Fibroblast of upper back skin (primary cell): ENCODE results near the gene TMA7B.
"Not testable (repeated sequence)": the region's sequence is repeated elsewhere in the genome, so short reads cannot be mapped to it uniquely, and the experiment has no call there.

ENCODE experiments used
- DNase-seq: peaks from one replicate; pipeline ENCODE4 v3.0.0-alpha.2; 2013

TMA7B gene

DNA sequence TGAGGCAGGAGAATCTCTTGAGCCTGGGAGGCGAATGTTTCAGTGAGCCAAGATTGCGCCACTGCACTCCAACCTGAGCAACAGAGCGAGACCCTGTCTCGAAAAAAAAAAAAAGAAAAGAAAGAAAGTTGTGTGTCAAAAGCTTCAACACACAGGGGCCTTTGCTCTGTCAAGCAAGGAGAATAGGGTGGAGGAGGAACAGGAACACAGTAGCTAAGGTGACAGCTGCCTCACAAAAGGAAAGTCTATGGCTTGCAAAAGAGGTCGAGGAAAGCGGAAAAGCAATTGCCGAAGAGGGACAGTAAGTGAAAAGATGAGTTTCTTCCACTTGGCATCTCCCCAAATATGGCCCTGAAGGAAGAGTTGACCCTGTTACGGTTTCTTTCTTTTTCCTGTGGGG lies 26.5 kb upstream of the TMA7B start:
- DNase-seq, result no peak

GRCh38 chr22:39935116-39935515 lies 25.1 kb upstream of the TMA7B start:
- DNase-seq, result no peak

- no peak for DNase-seq
Observed at GRCh38 chr22:39935612-39936011, 24.6 kb upstream of the TMA7B start.

GRCh38 chr22:39936523-39937145 lies 23.6 kb upstream of the TMA7B start:
- DNase-seq, result no peak

DNA sequence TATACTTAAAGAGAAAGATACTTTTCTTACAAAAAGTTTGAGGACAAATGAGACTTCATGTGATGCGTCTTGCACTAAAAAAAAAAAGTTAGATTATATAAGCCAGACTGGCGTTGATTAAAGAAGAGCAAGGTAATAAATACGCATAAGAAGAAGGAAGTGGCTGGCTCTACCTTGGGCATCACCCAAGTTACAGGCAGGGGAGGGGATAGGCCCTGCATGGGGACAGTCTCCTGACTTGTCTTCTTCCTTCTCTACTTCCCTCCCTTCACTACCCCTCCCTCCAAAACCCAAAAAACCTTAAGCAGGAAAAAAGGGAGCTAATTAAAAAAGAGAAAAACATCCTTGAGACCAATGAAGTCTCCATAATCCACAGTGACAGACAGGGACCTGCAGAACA lies 22.3 kb upstream of the TMA7B start:
- no peak for DNase-seq

DNA sequence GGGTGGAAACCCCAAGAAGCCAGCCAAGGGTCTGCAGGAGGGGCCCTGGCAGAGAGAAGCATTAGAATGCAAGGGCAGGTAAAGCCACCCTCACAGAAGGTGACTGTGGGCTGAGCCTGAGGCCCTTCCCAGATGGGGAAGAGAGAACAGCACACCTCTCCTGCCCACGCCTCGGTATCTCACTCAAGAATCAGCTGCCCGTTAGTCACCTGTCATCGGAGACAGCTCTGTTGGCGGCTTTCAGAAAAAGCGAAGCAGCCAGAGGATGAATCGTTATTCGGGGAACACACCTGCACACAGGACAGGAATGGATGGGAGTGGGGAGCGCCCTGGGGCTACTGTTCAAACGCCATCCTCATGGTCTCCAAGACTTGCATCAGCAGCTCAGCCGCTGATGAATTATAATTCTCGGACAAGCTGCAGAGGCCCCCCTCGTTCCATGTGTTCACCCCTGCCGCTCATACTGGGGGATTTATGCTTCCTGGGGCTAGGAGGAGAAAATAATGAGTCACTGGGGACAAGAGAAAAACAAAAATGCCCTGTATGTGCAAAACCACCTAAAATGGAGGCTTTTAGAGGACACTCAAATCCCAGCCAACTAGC lies 21.6 kb upstream of the TMA7B start:
- no peak for DNase-seq

GRCh38 chr22:39939830-39940229 lies 20.4 kb upstream of the TMA7B start:
- no peak for DNase-seq

DNA sequence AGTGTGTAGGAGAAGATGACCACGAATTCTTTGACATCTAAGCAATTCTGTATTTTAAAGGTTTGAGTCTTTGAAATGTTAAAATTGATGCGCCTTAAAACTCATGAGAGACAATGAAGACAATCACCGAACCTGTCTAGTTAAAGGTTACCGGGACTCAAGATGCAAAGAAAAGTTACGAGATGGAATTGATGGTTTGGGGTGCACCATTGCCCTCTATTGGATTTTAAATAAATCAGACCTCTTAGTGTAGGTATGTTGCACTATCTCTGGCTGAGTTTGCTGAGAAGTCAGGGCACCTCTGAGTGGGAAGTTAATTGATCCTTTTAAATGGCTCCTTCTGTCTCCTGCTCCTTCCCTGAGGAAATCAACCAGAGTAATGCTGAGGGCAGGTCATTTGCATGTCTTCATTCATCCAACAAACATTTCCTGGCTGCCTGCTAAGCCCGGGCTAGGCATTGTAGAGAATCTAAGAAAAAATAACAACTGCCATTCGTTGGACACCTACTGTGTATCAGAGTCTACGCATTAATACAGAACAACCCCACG lies 19.4 kb upstream of the TMA7B start:
- DNase-seq, result no peak

- no peak for DNase-seq
Observed at GRCh38 chr22:39941601-39942000, 18.6 kb upstream of the TMA7B start.

GRCh38 chr22:39942439-39943230 lies 17.6 kb upstream of the TMA7B start:
- no peak for DNase-seq

DNA sequence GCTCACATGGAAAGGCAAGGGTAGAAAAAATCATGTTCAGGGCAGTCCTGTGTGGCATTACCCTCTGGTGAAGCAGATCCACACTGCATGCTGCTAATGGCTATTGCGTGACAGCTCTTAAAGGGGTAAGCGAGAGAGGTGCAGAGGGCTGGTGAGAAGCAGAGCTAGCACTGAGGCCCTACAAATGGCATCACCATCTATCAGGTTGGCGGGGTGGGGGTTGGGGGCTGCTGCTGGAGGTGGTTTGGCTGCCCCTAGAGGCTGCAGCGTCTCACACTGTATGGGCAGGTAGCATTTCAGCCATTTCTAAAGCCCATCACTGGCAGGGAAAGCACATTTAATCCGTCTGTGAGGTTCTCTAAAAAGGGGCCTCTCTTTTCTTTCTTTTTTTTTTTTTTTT lies 16.9 kb upstream of the TMA7B start:
- DNase-seq, result no peak

DNA sequence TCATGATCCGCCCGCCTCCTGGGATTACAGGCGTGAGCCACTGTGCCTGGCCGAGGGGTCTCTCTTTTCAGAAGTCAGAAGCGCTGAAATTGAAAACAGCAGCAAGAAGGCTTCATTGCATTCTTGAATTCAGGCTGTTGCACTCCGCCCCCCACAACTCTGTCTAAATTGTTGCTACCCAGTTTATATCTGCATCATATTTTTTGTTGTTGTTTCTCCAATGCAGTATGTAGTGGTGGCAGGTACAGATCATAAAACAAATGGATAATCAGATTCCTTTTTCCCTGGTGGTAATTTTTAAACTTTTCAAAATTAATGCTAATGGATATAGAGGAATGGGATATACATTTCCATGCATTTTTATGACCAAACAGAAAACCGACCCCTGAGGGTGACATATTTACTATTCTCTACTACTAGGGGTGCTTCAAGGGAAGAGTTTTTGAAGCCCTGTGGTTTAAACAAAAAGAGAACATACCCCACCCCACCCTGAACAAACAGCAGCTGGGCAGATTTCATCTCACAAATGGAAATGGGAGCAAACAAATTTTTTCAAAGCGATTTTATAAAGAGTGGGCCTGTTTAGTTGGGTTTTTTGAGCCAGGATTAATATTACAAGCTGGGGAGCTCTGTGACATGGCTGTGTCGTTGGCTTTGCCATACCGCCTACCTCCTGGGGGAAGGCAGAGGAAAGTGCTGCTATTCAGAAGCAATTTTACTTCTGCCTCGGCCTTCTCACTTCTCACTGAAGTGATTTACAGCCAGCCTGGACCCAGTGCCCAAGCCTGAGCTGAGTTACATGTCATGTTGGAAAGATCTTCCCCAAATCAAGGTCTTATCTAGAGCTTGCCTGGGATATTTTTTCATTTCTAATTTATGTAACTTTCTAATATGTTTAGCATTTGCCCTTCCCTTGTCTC lies 16.0 kb upstream of the TMA7B start:
- DNase-seq, result no peak

GRCh38 chr22:39946126-39946502 lies 14.1 kb upstream of the TMA7B start:
- no peak for DNase-seq

DNA sequence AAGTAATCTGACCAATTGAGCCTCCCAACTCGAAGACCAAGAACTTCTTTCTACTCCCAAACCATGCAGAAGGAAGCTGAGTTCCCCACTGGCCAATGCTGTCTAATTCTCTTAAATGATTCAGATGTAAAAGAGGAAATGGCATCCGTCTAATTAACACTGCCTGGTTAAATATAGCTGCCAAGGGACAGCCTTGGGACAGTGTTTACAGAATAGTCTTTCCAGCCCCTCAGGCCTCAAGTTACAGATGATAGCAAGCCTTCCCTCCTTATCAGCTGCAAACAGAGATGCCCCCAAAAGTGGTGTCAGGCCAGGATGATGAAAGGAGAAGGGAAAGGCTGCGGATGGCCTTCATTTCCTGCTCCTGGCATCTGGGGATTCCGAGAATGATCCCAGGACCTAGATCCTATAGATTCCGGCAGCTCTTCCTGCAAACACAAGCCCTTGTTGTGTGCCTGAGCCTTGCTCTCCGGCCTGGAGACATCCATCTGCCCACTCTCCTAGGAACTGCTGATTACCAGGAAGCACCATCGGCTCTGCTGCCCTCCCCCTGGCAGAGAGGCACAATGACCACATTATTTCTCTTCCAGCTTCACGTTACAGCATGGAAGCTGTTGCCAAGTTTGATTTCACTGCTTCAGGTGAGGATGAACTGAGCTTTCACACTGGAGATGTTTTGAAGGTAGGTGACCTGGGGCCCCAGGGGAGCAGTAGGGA lies 13.5 kb upstream of the TMA7B start:
- DNase-seq, result no peak

DNA sequence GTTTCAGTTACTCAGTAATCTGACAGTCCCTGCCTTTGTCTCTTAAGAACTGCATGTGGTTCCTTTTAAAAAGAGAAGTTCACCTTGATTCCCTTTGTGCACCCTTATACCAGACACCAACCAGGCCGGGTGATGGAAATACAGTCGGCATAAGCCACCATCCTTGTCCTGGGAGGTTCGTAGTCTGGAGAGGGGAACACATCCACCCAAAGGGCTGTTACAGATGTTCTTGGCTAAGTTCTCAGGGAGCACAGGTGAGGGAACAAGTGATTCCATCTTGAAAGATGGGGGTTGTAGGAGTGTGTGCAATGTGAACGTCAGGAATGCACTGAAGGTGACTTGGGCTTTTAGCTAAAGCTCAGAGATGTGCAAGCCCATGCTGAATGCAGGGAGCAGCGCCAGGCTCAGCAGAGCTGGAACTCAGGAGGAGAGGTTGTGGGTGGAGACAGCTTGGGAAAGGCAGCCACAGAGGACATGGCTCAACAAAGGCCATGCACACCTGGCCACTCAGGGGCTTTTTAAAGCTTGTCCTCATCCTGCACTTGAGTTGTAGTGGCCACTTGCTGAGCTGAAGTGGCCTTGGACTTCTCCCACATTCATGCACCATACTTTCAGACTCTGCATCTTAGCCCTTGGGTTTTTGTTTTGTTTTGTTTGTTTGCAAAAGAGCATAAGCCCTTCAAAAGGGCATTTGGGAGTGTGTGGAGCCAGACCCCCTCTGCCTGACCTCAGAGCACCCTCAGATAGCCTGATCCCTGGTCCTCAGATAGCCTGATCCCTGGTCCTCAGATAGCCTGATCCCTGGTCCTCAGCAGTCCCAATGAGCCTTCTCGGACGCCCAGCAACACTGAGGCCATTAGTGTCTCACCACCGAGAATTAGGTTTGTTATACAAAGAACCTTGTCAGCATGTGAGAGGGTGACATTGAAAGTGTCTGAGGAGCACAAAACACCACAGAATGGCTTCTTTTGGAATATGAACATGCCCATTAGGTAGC lies 12.7 kb upstream of the TMA7B start:
- no peak for DNase-seq

DNA sequence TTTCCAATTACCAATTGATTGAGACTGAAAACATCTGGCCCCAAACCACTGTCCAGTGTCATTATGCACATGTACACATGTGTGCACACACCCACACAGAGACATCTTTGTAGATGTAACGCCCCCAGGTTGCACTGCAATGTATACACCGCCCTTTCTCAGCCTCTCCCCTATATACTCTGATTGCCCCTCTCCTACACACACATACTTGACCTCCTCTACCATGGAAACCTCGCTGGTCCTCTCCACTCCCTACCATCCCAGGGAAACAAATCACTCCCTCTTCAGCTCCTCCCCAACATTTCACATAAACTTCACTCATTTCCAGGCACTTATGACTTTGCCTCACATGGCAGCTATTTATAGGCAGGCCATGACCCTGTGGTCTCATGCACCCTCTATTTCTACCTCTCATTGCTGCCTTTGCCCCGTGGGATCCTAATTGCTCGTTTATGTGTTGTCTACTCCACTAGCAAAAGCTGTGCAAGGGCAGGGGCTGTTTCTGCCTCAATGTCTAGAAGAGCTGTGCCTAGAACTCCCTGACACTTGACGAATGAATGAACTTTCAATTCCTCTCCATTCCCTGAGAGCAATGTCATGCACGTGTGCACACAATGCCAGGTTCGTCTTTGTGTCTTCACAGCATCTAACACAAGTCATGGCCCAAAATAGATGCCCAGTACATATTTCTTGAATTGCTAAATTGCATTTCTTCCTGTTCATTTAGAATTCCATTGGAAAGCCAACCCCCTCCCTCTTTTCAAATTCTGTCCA lies 10.0 kb upstream of the TMA7B start:
- DNase-seq, result no peak

- not testable (repeated sequence) for DNase-seq
Observed at GRCh38 chr22:39951603-39952293, 8.4 kb upstream of the TMA7B start.

GRCh38 chr22:39952347-39952746 lies 7.8 kb upstream of the TMA7B start:
- no peak for DNase-seq

- no peak for DNase-seq
Observed at GRCh38 chr22:39953101-39953500, 7.1 kb upstream of the TMA7B start.
